HepG2 (cell line): ENCODE measurements around the gene ANXA10.

Experiments
- AKAP8 ChIP-seq: sonication (generic); formaldehyde crosslinking; IDR thresholded peaks from 2 replicates; pipeline ENCODE4 v1.5.1; 2020; ENCODE audit warnings: mild to moderate bottlenecking, missing genetic modification reagents
- CEBPB ChIP-seq: IDR thresholded peaks from 2 replicates; pipeline ENCODE4 v1.6.1; 2011; ENCODE audit warnings: low read depth, low read length, improper control_type of control experiment, borderline replicate concordance
- FOXO1 ChIP-seq: sonication (generic); formaldehyde crosslinking; IDR thresholded peaks from 2 replicates; pipeline ENCODE4 v1.4.0; 2020; ENCODE audit warnings: missing genetic modification reagents
- GATA4 ChIP-seq: sonication (generic); IDR thresholded peaks from 2 replicates; pipeline ENCODE4 v1.6.1; 2016; ENCODE audit warnings: antibody characterized with exemption, low read depth, borderline replicate concordance
- GTF2F1 ChIP-seq: fragments of 150-350 bp; IDR thresholded peaks from 2 replicates; pipeline ENCODE4 v1.6.1; 2014; ENCODE audit warnings: low read length
- KLF6 ChIP-seq: IDR thresholded peaks from 2 replicates; pipeline ENCODE4 v1.8.0; 2016; ENCODE audit warnings: missing biosample characterization, missing genetic modification reagents
- NONO ChIP-seq, 2 experiments: fragments of 450-650 bp in 1 of 2; sonication (generic) in 1 of 2; formaldehyde crosslinking in 1 of 2; IDR thresholded peaks in 1 of 2; conservative IDR thresholded peaks in 1 of 2; 2 replicates each; pipeline versions ENCODE4 v1.6.1 to v1.8.0; 2017 to 2022; ENCODE audit warnings: mild to moderate bottlenecking in 1 of 2, missing genetic modification reagents in 1 of 2, moderate library complexity in 1 of 2
- ZNF616 ChIP-seq: sonication (generic); formaldehyde crosslinking; IDR thresholded peaks from 2 replicates; pipeline ENCODE4 v1.5.0; 2020; ENCODE audit warnings: low read depth, mild to moderate bottlenecking, missing genetic modification reagents
- ZNF619 ChIP-seq: sonication (generic); formaldehyde crosslinking; IDR thresholded peaks from 2 replicates; pipeline ENCODE4 v1.4.0; 2020; ENCODE audit warnings: mild to moderate bottlenecking, missing genetic modification reagents
- TF ChIP-seq, protein P1 (sequence below): sonication (generic); formaldehyde crosslinking; IDR thresholded peaks from 2 replicates; pipeline ENCODE4 v1.5.0; 2020; ENCODE audit warnings: mild to moderate bottlenecking, missing genetic modification reagents, moderate library complexity
- TF ChIP-seq, protein P2 (sequence below): sonication (generic); formaldehyde crosslinking; IDR thresholded peaks from 2 replicates; pipeline ENCODE4 v1.4.0; 2020; ENCODE audit warnings: mild to moderate bottlenecking, missing genetic modification reagents
- TF ChIP-seq, protein P3 (sequence below): sonication (generic); formaldehyde crosslinking; IDR thresholded peaks from 2 replicates; pipeline ENCODE4 v1.4.0; 2020; ENCODE audit warnings: mild to moderate bottlenecking, missing genetic modification reagents, borderline replicate concordance
- TF ChIP-seq, protein P4 (sequence below): IDR thresholded peaks from 2 replicates; pipeline ENCODE4 v1.6.1; 2016; ENCODE audit warnings: mild to moderate bottlenecking
- TF ChIP-seq, protein P5 (sequence below): IDR thresholded peaks from 2 replicates; pipeline ENCODE4 v1.6.1; 2016; ENCODE audit warnings: missing compliant biosample characterization, missing genetic modification reagents, borderline replicate concordance

DNA sequence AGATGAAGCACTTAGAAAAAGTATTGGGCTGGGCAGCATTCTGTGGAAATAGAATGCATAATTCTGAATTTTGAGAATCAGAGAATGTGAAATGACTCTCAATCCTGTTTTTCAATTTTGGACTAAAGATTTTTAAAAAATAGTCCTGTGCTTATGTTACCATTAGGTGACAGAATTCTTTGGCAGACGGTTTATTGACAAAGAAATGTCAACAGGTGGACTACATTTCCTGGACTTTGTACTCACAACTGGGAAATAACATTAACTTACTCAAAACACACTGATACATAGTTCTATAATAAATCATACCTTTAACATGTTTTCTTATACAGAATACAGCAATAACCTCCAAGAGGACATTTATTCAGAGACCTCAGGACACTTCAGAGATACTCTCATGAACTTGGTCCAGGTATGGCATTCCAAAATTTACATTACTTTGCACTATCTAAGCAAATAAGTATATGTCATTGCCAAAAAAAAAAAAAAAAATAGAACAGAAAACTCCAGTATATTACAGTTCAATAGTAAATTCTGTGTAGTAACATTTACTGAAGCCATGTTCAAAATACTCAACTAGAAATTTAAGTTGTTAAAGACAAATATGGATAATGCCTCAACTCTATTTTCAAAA lies 72.7 kb downstream of the ANXA10 start:
- TF ChIP-seq, protein P1, sequence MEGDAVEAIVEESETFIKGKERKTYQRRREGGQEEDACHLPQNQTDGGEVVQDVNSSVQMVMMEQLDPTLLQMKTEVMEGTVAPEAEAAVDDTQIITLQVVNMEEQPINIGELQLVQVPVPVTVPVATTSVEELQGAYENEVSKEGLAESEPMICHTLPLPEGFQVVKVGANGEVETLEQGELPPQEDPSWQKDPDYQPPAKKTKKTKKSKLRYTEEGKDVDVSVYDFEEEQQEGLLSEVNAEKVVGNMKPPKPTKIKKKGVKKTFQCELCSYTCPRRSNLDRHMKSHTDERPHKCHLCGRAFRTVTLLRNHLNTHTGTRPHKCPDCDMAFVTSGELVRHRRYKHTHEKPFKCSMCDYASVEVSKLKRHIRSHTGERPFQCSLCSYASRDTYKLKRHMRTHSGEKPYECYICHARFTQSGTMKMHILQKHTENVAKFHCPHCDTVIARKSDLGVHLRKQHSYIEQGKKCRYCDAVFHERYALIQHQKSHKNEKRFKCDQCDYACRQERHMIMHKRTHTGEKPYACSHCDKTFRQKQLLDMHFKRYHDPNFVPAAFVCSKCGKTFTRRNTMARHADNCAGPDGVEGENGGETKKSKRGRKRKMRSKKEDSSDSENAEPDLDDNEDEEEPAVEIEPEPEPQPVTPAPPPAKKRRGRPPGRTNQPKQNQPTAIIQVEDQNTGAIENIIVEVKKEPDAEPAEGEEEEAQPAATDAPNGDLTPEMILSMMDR (CRISPR knock-in tag): no peak
- no peak for TF ChIP-seq ZNF616 (CRISPR knock-in tag)
- no peak for TF ChIP-seq FOXO1
- TF ChIP-seq AKAP8 (CRISPR knock-in tag): no peak
- no peak for TF ChIP-seq GTF2F1
- TF ChIP-seq, protein P2, sequence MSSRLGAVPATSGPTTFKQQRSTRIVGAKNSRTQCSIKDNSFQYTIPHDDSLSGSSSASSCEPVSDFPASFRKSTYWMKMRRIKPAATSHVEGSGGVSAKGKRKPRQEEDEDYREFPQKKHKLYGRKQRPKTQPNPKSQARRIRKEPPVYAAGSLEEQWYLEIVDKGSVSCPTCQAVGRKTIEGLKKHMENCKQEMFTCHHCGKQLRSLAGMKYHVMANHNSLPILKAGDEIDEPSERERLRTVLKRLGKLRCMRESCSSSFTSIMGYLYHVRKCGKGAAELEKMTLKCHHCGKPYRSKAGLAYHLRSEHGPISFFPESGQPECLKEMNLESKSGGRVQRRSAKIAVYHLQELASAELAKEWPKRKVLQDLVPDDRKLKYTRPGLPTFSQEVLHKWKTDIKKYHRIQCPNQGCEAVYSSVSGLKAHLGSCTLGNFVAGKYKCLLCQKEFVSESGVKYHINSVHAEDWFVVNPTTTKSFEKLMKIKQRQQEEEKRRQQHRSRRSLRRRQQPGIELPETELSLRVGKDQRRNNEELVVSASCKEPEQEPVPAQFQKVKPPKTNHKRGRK (CRISPR knock-in tag): no peak
- TF ChIP-seq ZNF619 (CRISPR knock-in tag): no peak
- TF ChIP-seq CEBPB: no peak
- TF ChIP-seq KLF6: no peak
- no peak for TF ChIP-seq NONO (IDR thresholded peaks at IDR 0.05)
- no peak for TF ChIP-seq NONO (CRISPR knock-in tag; conservative IDR thresholded peaks at IDR 0.05)
- TF ChIP-seq, protein P3, sequence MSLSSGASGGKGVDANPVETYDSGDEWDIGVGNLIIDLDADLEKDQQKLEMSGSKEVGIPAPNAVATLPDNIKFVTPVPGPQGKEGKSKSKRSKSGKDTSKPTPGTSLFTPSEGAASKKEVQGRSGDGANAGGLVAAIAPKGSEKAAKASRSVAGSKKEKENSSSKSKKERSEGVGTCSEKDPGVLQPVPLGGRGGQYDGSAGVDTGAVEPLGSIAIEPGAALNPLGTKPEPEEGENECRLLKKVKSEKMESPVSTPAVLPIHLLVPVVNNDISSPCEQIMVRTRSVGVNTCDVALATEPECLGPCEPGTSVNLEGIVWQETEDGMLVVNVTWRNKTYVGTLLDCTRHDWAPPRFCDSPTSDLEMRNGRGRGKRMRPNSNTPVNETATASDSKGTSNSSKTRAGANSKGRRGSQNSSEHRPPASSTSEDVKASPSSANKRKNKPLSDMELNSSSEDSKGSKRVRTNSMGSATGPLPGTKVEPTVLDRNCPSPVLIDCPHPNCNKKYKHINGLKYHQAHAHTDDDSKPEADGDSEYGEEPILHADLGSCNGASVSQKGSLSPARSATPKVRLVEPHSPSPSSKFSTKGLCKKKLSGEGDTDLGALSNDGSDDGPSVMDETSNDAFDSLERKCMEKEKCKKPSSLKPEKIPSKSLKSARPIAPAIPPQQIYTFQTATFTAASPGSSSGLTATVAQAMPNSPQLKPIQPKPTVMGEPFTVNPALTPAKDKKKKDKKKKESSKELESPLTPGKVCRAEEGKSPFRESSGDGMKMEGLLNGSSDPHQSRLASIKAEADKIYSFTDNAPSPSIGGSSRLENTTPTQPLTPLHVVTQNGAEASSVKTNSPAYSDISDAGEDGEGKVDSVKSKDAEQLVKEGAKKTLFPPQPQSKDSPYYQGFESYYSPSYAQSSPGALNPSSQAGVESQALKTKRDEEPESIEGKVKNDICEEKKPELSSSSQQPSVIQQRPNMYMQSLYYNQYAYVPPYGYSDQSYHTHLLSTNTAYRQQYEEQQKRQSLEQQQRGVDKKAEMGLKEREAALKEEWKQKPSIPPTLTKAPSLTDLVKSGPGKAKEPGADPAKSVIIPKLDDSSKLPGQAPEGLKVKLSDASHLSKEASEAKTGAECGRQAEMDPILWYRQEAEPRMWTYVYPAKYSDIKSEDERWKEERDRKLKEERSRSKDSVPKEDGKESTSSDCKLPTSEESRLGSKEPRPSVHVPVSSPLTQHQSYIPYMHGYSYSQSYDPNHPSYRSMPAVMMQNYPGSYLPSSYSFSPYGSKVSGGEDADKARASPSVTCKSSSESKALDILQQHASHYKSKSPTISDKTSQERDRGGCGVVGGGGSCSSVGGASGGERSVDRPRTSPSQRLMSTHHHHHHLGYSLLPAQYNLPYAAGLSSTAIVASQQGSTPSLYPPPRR (CRISPR knock-in tag): no peak
- no peak for TF ChIP-seq GATA4
- TF ChIP-seq, protein P4, sequence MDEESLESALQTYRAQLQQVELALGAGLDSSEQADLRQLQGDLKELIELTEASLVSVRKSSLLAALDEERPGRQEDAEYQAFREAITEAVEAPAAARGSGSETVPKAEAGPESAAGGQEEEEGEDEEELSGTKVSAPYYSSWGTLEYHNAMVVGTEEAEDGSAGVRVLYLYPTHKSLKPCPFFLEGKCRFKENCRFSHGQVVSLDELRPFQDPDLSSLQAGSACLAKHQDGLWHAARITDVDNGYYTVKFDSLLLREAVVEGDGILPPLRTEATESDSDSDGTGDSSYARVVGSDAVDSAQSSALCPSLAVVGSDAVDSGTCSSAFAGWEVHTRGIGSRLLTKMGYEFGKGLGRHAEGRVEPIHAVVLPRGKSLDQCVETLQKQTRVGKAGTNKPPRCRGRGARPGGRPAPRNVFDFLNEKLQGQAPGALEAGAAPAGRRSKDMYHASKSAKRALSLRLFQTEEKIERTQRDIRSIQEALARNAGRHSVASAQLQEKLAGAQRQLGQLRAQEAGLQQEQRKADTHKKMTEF: no peak
- TF ChIP-seq, protein P5, sequence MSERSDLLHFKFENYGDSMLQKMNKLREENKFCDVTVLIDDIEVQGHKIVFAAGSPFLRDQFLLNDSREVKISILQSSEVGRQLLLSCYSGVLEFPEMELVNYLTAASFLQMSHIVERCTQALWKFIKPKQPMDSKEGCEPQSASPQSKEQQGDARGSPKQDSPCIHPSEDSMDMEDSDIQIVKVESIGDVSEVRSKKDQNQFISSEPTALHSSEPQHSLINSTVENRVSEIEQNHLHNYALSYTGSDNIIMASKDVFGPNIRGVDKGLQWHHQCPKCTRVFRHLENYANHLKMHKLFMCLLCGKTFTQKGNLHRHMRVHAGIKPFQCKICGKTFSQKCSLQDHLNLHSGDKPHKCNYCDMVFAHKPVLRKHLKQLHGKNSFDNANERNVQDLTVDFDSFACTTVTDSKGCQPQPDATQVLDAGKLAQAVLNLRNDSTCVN (CRISPR knock-in tag): no peak
